Nucleus accumbens (tissue), 56 donors: ENCODE results near the gene NLGN3.

ENCODE experiments used
- DNase-seq, 56 donors: peaks; one replicate each; lab custom pipeline; 2025; lab: John Stamatoyannopoulos, UW

Gene NLGN3

GRCh38 chrX:71144651-71145050 is at the start of gene NLGN3:
Gene NLGN3 (plus strand): TSS chrX:71144841. CDS start chrX:71147750, 2,909 bp downstream.
- peak in 48 of 56 donors; percentile 0 to 71 (median 31) for DNase-seq

- DNase-seq: no peak
These were observed 49.6 kb upstream of the NLGN3 start for GRCh38 chrX:71095033-71095432.

GRCh38 chrX:71095555-71095980 is 49.1 kb upstream of the NLGN3 start, which contains the start of gene FOXO4:
Gene FOXO4 (plus strand): TSS chrX:71095851. CDS start chrX:71096529, 678 bp downstream.
- peak; percentile 38 to 95 (median 83) for DNase-seq

- peak in 9 of 56 donors; percentile 9 to 51 (median 21) for DNase-seq
These were observed 48.5 kb upstream of the NLGN3 start for GRCh38 chrX:71095981-71096759.

- DNase-seq: peak in 1 of 56 donors; percentile 21
These were observed 47.9 kb upstream of the NLGN3 start for GRCh38 chrX:71096760-71097032.

- DNase-seq: peak in 43 of 56 donors; percentile 0 to 72 (median 12)
These were observed 46.3 kb upstream of the NLGN3 start for GRCh38 chrX:71098302-71098701.

GRCh38 chrX:71098951-71099506 is 45.6 kb upstream of the NLGN3 start:
- DNase-seq: no peak

- DNase-seq: no peak
These were observed 44.9 kb upstream of the NLGN3 start for GRCh38 chrX:71099736-71100135.

GRCh38 chrX:71100581-71101505 is 43.8 kb upstream of the NLGN3 start:
- no peak for DNase-seq

- no peak for DNase-seq
These were observed 42.3 kb upstream of the NLGN3 start for GRCh38 chrX:71102292-71102691.

- peak in 4 of 56 donors; percentile 0 to 3 (median 0) for DNase-seq
These were observed 41.3 kb upstream of the NLGN3 start for GRCh38 chrX:71103110-71103983.

GRCh38 chrX:71105628-71106027 is 39.0 kb upstream of the NLGN3 start:
- DNase-seq: no peak

- no peak for DNase-seq
These were observed 38.2 kb upstream of the NLGN3 start, which contains the start of gene CXorf65 for GRCh38 chrX:71106427-71106826. Gene CXorf65 (minus strand): TSS chrX:71106740. CDS start chrX:71106556, 184 bp downstream.

- no peak for DNase-seq
These were observed 37.4 kb upstream of the NLGN3 start for GRCh38 chrX:71107245-71107644.

- DNase-seq: no peak
These were observed 36.8 kb upstream of the NLGN3 start for GRCh38 chrX:71107762-71108360.

- DNase-seq: no peak
These were observed 35.6 kb upstream of the NLGN3 start for GRCh38 chrX:71109051-71109450.

- no peak for DNase-seq
These were observed 33.3 kb upstream of the NLGN3 start, which contains the start of gene IL2RG for GRCh38 chrX:71111141-71111843. Gene IL2RG (minus strand): TSS chrX:71111577. CDS start chrX:71111539, 38 bp downstream.

- DNase-seq: no peak
These were observed 32.7 kb upstream of the NLGN3 start for GRCh38 chrX:71111921-71112431.

- DNase-seq: no peak
These were observed 27.3 kb upstream of the NLGN3 start for GRCh38 chrX:71117358-71117757.
